HEK293 (cell line): ENCODE results near the gene HSFX3.
A peak's percentile ranks its signal among the peaks of the same experiment; 100 is the strongest.

ENCODE experiments used
- CTCF ChIA-PET: fragments of 350-600 bp; formaldehyde crosslinking; extraction: SDS; loops from one replicate; lab custom pipeline; 2021; ENCODE audit warnings: antibody characterized with exemption; lab: Yijun Ruan, JAX
- POLR2A ChIA-PET: fragments of 300-600 bp; formaldehyde crosslinking; extraction: SDS; loops from one replicate; lab custom pipeline; 2020; ENCODE audit warnings: antibody characterized with exemption, inconsistent platforms; lab: Yijun Ruan, JAX
- H3K27ac ChIP-seq: fragments of 200-500 bp; sonication (Bioruptor generic); 2 replicates; pipeline ENCODE4 v1.5.1; 2014; ENCODE audit warnings: low read depth, low read length, control low read depth, inconsistent platforms; ENCODE audit errors: extremely low read depth
- H3K36me3 ChIP-seq, 2 experiments: fragments of 200-500 bp in 1 of 2; sonication (Bioruptor generic) in 1 of 2; 1 replicate in 1 of 2; 2 replicates in 1 of 2; pipeline ENCODE4 v1.5.1; 2014 to 2017; ENCODE audit warnings: inconsistent platforms in 2 of 2, low read length in 2 of 2; ENCODE audit not compliant: control insufficient read depth in 2 of 2, insufficient read depth in 1 of 2
- H3K4me1 ChIP-seq: fragments of 200-500 bp; sonication (Bioruptor generic); 2 replicates; pipeline ENCODE4 v1.5.1; 2014; ENCODE audit warnings: mild to moderate bottlenecking, low read length, inconsistent platforms; ENCODE audit not compliant: control insufficient read depth, insufficient read depth
- H3K4me3 ChIP-seq: 2 replicates; pipeline ENCODE4 v1.5.1; 2011; ENCODE audit warnings: low read depth, mild to moderate bottlenecking, control low read depth, low read length, moderate library complexity
- H3K9me3 ChIP-seq: fragments of 200-500 bp; sonication (Bioruptor generic); 2 replicates; pipeline ENCODE4 v1.5.1; 2014; ENCODE audit warnings: low read depth, low read length, inconsistent platforms; ENCODE audit not compliant: control insufficient read depth, insufficient read depth
- HOXD13 ChIP-seq: sonication (generic); formaldehyde crosslinking; IDR thresholded peaks from 2 replicates; pipeline ENCODE4 v1.8.0; 2022; ENCODE audit warnings: missing genetic modification reagents, borderline replicate concordance
- KLF1 ChIP-seq: fragments of 450-650 bp; formaldehyde crosslinking; IDR thresholded peaks from 2 replicates; pipeline ENCODE4 v1.5.1; 2016; ENCODE audit warnings: missing biosample characterization, missing genetic modification characterization
- KLF17 ChIP-seq: fragments of 450-650 bp; formaldehyde crosslinking; IDR thresholded peaks from 2 replicates; pipeline ENCODE4 v1.5.1; 2016; ENCODE audit warnings: missing biosample characterization, missing genetic modification characterization
- KLF7 ChIP-seq: fragments of 450-650 bp; formaldehyde crosslinking; IDR thresholded peaks from 2 replicates; pipeline ENCODE4 v1.5.1; 2016; ENCODE audit warnings: missing biosample characterization, missing genetic modification characterization, borderline replicate concordance
- SCRT2 ChIP-seq: fragments of 450-650 bp; formaldehyde crosslinking; IDR thresholded peaks from 2 replicates; pipeline ENCODE4 v1.5.1; 2016; ENCODE audit warnings: missing biosample characterization, missing genetic modification characterization
- ZBTB20 ChIP-seq: fragments of 450-650 bp; formaldehyde crosslinking; IDR thresholded peaks from 2 replicates; pipeline ENCODE4 v1.5.1; 2016; ENCODE audit warnings: missing biosample characterization, missing genetic modification characterization
- ZBTB26 ChIP-seq: fragments of 450-650 bp; formaldehyde crosslinking; optimal IDR thresholded peaks from 2 replicates; pipeline ENCODE3; 2016; ENCODE audit warnings: missing biosample characterization, mild to moderate bottlenecking, missing genetic modification characterization
- ZEB2 ChIP-seq: fragments of 450-650 bp; formaldehyde crosslinking; IDR thresholded peaks from 2 replicates; pipeline ENCODE4 v1.5.1; 2016; ENCODE audit warnings: missing biosample characterization, missing genetic modification characterization
- ZNF114 ChIP-seq: fragments of 450-650 bp; formaldehyde crosslinking; IDR thresholded peaks from 2 replicates; pipeline ENCODE4 v1.5.0; 2017; ENCODE audit warnings: missing biosample characterization, missing genetic modification characterization
- ZNF140 ChIP-seq: fragments of 450-650 bp; formaldehyde crosslinking; IDR thresholded peaks from 2 replicates; pipeline ENCODE4 v1.5.1; 2016; ENCODE audit warnings: missing biosample characterization, missing genetic modification characterization
- ZNF148 ChIP-seq: fragments of 450-650 bp; formaldehyde crosslinking; IDR thresholded peaks from 2 replicates; pipeline ENCODE4 v1.5.0; 2017; ENCODE audit warnings: missing biosample characterization, missing genetic modification characterization, borderline replicate concordance
- ZNF155 ChIP-seq: fragments of 450-650 bp; formaldehyde crosslinking; IDR thresholded peaks from 2 replicates; pipeline ENCODE4 v1.5.1; 2016; ENCODE audit warnings: missing biosample characterization, missing genetic modification characterization
- ZNF157 ChIP-seq: fragments of 450-650 bp; formaldehyde crosslinking; IDR thresholded peaks from 2 replicates; pipeline ENCODE4 v1.5.1; 2016; ENCODE audit warnings: missing biosample characterization, missing genetic modification characterization
- ZNF2 ChIP-seq: fragments of 450-650 bp; formaldehyde crosslinking; IDR thresholded peaks from 2 replicates; pipeline ENCODE4 v1.5.1; 2016; ENCODE audit warnings: missing biosample characterization, missing genetic modification characterization
- ZNF239 ChIP-seq: fragments of 450-650 bp; formaldehyde crosslinking; IDR thresholded peaks from 2 replicates; pipeline ENCODE4 v1.5.1; 2016; ENCODE audit warnings: missing biosample characterization, missing genetic modification characterization
- ZNF302 ChIP-seq: fragments of 450-650 bp; formaldehyde crosslinking; IDR thresholded peaks from 2 replicates; pipeline ENCODE4 v1.5.1; 2016; ENCODE audit warnings: missing biosample characterization, missing genetic modification characterization, low read depth
- ZNF521 ChIP-seq: fragments of 450-650 bp; formaldehyde crosslinking; IDR thresholded peaks from 2 replicates; pipeline ENCODE4 v1.5.1; 2017; ENCODE audit warnings: missing biosample characterization, mild to moderate bottlenecking, missing genetic modification characterization
- ZNF571 ChIP-seq: fragments of 450-650 bp; formaldehyde crosslinking; IDR thresholded peaks from 2 replicates; pipeline ENCODE4 v1.5.0; 2017; ENCODE audit warnings: missing biosample characterization, missing genetic modification characterization
- ZNF580 ChIP-seq: fragments of 450-650 bp; formaldehyde crosslinking; IDR thresholded peaks from 2 replicates; pipeline ENCODE4 v1.5.1; 2016; ENCODE audit warnings: missing biosample characterization, missing genetic modification characterization
- ZNF76 ChIP-seq: fragments of 450-650 bp; formaldehyde crosslinking; IDR thresholded peaks from 2 replicates; pipeline ENCODE4; 2016; ENCODE audit warnings: low read depth, missing biosample characterization, missing genetic modification characterization, borderline replicate concordance
- ZNF830 ChIP-seq: fragments of 450-650 bp; IDR thresholded peaks from 2 replicates; pipeline ENCODE4 v1.5.0; 2018; ENCODE audit warnings: missing biosample characterization, missing genetic modification characterization, low read depth, mild to moderate bottlenecking, moderate library complexity
- ZSCAN18 ChIP-seq: fragments of 450-650 bp; formaldehyde crosslinking; IDR thresholded peaks from 2 replicates; pipeline ENCODE4 v1.5.1; 2016; ENCODE audit warnings: missing biosample characterization, missing genetic modification characterization
- TF ChIP-seq, protein P1 (sequence below): fragments of 450-650 bp; IDR thresholded peaks from 2 replicates; pipeline ENCODE4 v1.5.1; 2018; ENCODE audit warnings: missing biosample characterization, mild to moderate bottlenecking, missing genetic modification characterization
- TF ChIP-seq, protein P2 (sequence below): IDR thresholded peaks from 2 replicates; pipeline ENCODE4 v1.6.1; 2011; ENCODE audit warnings: mild to moderate bottlenecking, low read depth, low read length, borderline replicate concordance
- TF ChIP-seq, protein P3 (sequence below): fragments of 450-650 bp; formaldehyde crosslinking; IDR thresholded peaks from 2 replicates; pipeline ENCODE4 v1.5.1; 2016; ENCODE audit warnings: missing biosample characterization, missing genetic modification characterization

The HSFX3 gene

DNA sequence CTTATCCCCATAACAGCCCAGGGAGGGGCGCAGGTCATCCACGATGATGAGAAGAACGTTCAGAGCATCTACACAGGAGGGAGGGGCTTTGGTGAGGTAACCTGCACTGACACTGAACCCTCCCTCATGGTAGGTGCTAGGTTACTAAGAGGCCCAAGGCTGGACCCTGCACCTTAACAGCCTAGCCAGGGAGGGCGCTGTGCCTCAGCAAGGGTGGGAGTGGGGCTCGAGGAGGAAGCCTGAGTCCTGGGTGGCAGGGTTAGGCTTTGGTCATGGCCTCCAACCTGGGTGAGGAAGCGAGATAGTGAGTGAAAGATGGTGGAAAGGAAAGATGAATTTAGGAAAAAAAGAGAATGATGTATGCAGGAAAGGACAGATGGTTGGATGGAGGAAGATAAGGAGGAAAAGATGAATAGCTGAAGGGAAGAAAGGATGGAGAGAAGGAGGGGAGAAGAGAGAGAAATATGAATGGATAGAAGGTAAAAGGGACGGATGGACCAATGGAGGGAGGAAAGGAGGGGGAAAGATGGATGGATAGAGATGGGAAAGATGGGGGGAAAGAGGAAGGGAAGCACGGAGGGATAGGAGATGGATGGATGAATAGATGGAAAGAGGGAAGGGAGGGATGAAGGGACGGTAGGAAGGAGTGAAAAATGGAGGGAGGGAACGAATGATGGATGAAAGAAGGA, 45.4 kb downstream of the HSFX3 start:
- ChIA-PET POLR2A (interaction anchor here (0.7 to 1.8 kb wide), 4 partner anchors 8 to 66 kb away, joined by 5 to 19 read pairs (median 6); partner anchors contain the start of gene EOLA1), CTCF (interaction anchor here (0.6 to 1.9 kb wide), 5 partner anchors 8 to 1454 kb away, joined by 3 to 7 read pairs (median 4); no protein-coding TSS in a partner anchor)
- Histone ChIP-seq H3K4me1 (peaks cover 2% of the 10 kb centered on the region; the same call in 1 of the 2 replicates), H3K4me3 (peak overlapping the region; percentile 58), H3K9me3 (no peaks in the 10 kb centered on the region), H3K36me3 (peaks cover 7 to 36% of the 10 kb centered on the region in 2 experiments; a peak in 1 of 3 replicates), H3K27ac (peak overlapping the region; percentile 48; the same call in 1 of the 2 replicates)
- TF ChIP-seq ZNF571 (tag by site-specific recombination) (no peak), ZNF76 (no peak), ZNF140 (tag by site-specific recombination) (no peak), ZNF2 (no peak), ZNF302 (tag by site-specific recombination) (no peak), ZEB2 (tag by site-specific recombination) (no peak), ZNF114 (tag by site-specific recombination) (no peak), HOXD13 (0 out of 2 replicates have a peak, but pooled peaks have one; percentile 10), ZNF830 (tag by site-specific recombination) (no peak), ZBTB26 (tag by site-specific recombination) (no peak), SCRT2 (no peak), ZNF148 (tag by site-specific recombination) (no peak), ZBTB20 (tag by site-specific recombination) (peak; percentile 93), ZNF155 (tag by site-specific recombination) (no peak), ZNF580 (tag by site-specific recombination) (no peak), KLF1 (tag by site-specific recombination) (peak; percentile 31; the same call in 1 of the 2 replicates), KLF7 (tag by site-specific recombination) (no peak), KLF17 (peak; percentile 23; the same call in 1 of the 2 replicates), ZNF239 (tag by site-specific recombination) (no peak), ZNF521 (tag by site-specific recombination) (no peak), ZSCAN18 (0 out of 2 replicates have a peak, but pooled peaks have one; percentile 64), ZNF157 (tag by site-specific recombination) (0 out of 2 replicates have a peak, but pooled peaks have one; percentile 49)
- TF ChIP-seq, protein P1, sequence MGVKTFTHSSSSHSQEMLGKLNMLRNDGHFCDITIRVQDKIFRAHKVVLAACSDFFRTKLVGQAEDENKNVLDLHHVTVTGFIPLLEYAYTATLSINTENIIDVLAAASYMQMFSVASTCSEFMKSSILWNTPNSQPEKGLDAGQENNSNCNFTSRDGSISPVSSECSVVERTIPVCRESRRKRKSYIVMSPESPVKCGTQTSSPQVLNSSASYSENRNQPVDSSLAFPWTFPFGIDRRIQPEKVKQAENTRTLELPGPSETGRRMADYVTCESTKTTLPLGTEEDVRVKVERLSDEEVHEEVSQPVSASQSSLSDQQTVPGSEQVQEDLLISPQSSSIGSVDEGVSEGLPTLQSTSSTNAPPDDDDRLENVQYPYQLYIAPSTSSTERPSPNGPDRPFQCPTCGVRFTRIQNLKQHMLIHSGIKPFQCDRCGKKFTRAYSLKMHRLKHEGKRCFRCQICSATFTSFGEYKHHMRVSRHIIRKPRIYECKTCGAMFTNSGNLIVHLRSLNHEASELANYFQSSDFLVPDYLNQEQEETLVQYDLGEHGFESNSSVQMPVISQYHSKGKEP (tag by site-specific recombination), result no peak
- TF ChIP-seq, protein P2, sequence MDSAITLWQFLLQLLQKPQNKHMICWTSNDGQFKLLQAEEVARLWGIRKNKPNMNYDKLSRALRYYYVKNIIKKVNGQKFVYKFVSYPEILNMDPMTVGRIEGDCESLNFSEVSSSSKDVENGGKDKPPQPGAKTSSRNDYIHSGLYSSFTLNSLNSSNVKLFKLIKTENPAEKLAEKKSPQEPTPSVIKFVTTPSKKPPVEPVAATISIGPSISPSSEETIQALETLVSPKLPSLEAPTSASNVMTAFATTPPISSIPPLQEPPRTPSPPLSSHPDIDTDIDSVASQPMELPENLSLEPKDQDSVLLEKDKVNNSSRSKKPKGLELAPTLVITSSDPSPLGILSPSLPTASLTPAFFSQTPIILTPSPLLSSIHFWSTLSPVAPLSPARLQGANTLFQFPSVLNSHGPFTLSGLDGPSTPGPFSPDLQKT, result no peak
- TF ChIP-seq, protein P3, sequence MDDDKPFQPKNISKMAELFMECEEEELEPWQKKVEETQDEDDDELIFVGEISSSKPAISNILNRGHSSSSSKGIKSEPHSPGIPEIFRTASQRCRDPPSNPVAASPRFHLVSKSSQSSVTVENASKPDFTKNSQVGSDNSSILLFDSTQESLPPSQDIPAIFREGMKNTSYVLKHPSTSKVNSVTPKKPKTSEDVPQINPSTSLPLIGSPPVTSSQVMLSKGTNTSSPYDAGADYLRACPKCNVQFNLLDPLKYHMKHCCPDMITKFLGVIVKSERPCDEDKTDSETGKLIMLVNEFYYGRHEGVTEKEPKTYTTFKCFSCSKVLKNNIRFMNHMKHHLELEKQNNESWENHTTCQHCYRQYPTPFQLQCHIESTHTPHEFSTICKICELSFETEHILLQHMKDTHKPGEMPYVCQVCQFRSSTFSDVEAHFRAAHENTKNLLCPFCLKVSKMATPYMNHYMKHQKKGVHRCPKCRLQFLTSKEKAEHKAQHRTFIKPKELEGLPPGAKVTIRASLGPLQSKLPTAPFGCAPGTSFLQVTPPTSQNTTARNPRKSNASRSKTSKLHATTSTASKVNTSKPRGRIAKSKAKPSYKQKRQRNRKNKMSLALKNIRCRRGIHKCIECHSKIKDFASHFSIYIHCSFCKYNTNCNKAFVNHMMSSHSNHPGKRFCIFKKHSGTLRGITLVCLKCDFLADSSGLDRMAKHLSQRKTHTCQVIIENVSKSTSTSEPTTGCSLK, result no peak
